SU-DHL-6 (cell line): Measurements from ENCODE around the gene NUBPL.
"Not testable (repeated sequence)": the region's sequence is repeated elsewhere in the genome, so short reads cannot be mapped to it uniquely, and the experiment has no call there.

ENCODE experiments used
- EZH2phosphoT487 ChIP-seq: fragments of 200-600 bp; sonication (generic), shearing (Covaris generic); conservative IDR thresholded peaks from 2 replicates; pipeline ENCODE4 v1.6.1; 2018; ENCODE audit warnings: mild to moderate bottlenecking, antibody characterized with exemption, low read length, moderate library complexity, mixed read lengths
- TF ChIP-seq, protein P1 (sequence below): fragments of 200-600 bp; sonication (generic); IDR thresholded peaks from one replicate; pipeline ENCODE4 v1.5.1; 2017; ENCODE audit warnings: antibody characterized with exemption, mild to moderate bottlenecking, low read length, moderate library complexity; ENCODE audit not compliant: insufficient read depth, poor library complexity, severe bottlenecking

DNA sequence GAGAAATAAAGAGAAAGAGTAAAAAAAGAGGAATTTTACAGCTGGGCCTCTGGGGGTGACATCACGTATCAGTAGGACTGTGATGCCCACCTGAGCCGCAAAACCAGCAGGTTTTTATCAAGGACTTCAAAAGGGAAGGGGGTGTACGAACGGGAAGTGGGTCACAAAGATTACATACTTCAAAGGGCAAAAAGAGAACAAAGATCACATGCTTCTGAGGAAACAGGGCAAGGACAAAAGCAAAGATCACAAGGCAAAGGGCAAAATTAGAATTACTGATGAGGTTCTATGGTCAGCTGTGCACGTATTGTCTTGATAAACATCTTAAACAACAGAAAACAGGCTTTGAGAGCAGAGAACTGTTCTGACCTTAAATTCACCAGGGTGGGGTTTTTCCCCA, 91.7 kb downstream of the NUBPL start:
- TF ChIP-seq, protein P1, sequence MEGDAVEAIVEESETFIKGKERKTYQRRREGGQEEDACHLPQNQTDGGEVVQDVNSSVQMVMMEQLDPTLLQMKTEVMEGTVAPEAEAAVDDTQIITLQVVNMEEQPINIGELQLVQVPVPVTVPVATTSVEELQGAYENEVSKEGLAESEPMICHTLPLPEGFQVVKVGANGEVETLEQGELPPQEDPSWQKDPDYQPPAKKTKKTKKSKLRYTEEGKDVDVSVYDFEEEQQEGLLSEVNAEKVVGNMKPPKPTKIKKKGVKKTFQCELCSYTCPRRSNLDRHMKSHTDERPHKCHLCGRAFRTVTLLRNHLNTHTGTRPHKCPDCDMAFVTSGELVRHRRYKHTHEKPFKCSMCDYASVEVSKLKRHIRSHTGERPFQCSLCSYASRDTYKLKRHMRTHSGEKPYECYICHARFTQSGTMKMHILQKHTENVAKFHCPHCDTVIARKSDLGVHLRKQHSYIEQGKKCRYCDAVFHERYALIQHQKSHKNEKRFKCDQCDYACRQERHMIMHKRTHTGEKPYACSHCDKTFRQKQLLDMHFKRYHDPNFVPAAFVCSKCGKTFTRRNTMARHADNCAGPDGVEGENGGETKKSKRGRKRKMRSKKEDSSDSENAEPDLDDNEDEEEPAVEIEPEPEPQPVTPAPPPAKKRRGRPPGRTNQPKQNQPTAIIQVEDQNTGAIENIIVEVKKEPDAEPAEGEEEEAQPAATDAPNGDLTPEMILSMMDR = not testable (repeated sequence)
- TF ChIP-seq EZH2phosphoT487 = not testable (repeated sequence)
